Measurements from ENCODE around the gene CLIC5.

CLIC5 gene

DNA sequence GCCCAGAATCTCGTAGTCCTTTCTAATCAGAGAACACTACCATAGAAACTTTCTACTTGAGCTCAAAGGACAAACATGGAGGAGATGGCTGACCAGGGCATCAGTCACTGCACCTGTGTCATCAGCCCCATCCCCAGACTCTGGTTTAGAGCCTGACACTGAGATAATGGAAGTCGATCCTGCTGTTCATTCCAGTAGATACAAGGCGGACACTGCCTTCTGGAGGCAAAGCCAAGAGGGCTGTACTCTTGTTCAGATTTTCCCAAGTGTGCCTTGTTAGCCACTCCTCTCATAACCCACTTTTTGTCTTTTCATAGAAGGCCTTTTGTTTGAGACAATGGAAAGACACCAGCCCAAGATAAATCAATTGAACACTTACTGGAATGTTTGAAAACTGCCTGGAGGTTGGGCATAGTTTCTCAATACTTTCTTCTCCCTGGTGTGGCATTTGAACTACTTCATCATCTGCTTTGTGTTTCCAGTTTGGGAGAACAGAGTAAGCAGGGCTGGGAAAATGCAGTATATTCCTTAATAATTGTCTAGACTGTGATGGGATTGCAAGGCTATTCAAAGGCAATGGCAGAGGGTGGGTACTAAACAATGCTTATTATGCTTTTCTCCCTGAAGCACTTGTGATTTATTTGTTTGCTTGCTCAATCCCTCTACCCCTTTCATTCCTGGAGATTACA is 99.7 kb downstream of the CLIC5 start:
- H3K36me3 ChIP-seq (ENCODE audit: control insufficient read depth in 1 of 2, insufficient read depth in 2 of 2, low read length in 2 of 2) = no peaks in the 10 kb centered on the region
- H4K91ac ChIP-seq (ENCODE audit: low read depth, low read length) = no peak overlapping the region
- H3K9me3 ChIP-seq (ENCODE audit: insufficient read depth, low read depth, low read length) = no peaks in the 10 kb centered on the region
- H3K4me2 ChIP-seq (ENCODE audit: low read length) = no peak overlapping the region
- no peak overlapping the region for H3K23ac ChIP-seq (ENCODE audit: low read length)
- no peak overlapping the region for H3K4ac ChIP-seq (ENCODE audit: low read depth, low read length)
- no CpG with 5 or more reads among the region's 3 CpGs for WGBS (ENCODE audit: extremely low coverage, insufficient coverage, insufficient read length)
- H3K27me3 ChIP-seq (ENCODE audit: insufficient read depth, low read length) = no peaks in the 10 kb centered on the region
- no peak overlapping the region for H2BK120ac ChIP-seq (ENCODE audit: insufficient read depth, low read length, poor library complexity)
- no peak overlapping the region for H3K14ac ChIP-seq (ENCODE audit: low read length)
- H2BK12ac ChIP-seq (ENCODE audit: low read length) = no peak overlapping the region
- no peak overlapping the region for H3K18ac ChIP-seq (ENCODE audit: low read length)
- H3K9ac ChIP-seq (ENCODE audit: low read length) = no peak overlapping the region
- no peak overlapping the region for H3K4me3 ChIP-seq (ENCODE audit: low read depth, low read length)
- no peak overlapping the region for H2AK5ac ChIP-seq (ENCODE audit: low read length)
- no peak overlapping the region for H2BK5ac ChIP-seq (ENCODE audit: low read depth, low read length, poor library complexity)
- H3K79me1 ChIP-seq (ENCODE audit: low read length) = no peaks in the 10 kb centered on the region
- H4K12ac ChIP-seq (ENCODE audit: low read depth, low read length) = no peak overlapping the region
- DNase-seq = no peak
- H2AFZ ChIP-seq (ENCODE audit: insufficient read depth, low read length, poor library complexity) = no peak overlapping the region
- H3K79me2 ChIP-seq (ENCODE audit: control insufficient read depth, insufficient read depth, low read length, poor library complexity) = no peaks in the 10 kb centered on the region
- no peak overlapping the region for H4K8ac ChIP-seq (ENCODE audit: low read depth, low read length)
- no peaks in the 10 kb centered on the region for H3K4me1 ChIP-seq (ENCODE audit: control insufficient read depth in 1 of 2, insufficient read depth in 2 of 2, low read length in 2 of 2)
- no peak overlapping the region for H3K27ac ChIP-seq (ENCODE audit: low read depth, low read length)

DNA sequence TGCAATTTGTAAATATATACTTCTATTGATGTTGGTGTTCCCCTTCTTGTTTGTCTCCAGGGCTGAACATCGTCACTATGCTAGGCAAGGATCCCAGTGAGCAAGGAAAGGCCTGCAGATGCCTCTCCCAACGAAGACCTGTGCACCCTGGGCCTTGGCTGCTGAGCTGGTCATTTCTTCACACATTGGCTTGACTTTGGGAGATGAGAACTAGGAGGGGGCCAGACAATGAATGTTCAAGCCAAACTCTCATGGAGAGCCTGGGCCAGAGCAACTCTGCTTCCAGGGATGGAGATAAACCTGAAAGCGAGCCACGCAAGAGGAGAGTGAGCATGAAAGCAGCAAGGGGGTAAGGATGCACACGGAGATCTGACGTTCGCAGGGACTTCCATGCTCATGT is 104.0 kb downstream of the CLIC5 start:
- Histone ChIP-seq H3K9me3 (ENCODE audit: insufficient read depth, low read depth, low read length) (no peaks in the 10 kb centered on the region), H3K23ac (ENCODE audit: low read length) (no peak overlapping the region), H3K18ac (ENCODE audit: low read length) (no peak overlapping the region), H3K4ac (ENCODE audit: low read depth, low read length) (no peak overlapping the region), H3K4me2 (ENCODE audit: low read length) (no peak overlapping the region), H3K27me3 (ENCODE audit: insufficient read depth, low read length) (no peaks in the 10 kb centered on the region), H3K27ac (ENCODE audit: low read depth, low read length) (no peak overlapping the region), H3K4me3 (ENCODE audit: low read depth, low read length) (no peak overlapping the region), H2AFZ (ENCODE audit: insufficient read depth, low read length, poor library complexity) (no peak overlapping the region), H3K36me3 (ENCODE audit: control insufficient read depth in 1 of 2, insufficient read depth in 2 of 2, low read length in 2 of 2) (no peaks in the 10 kb centered on the region), H4K8ac (ENCODE audit: low read depth, low read length) (no peak overlapping the region), H3K14ac (ENCODE audit: low read length) (no peak overlapping the region), H4K12ac (ENCODE audit: low read depth, low read length) (no peak overlapping the region), H2BK5ac (ENCODE audit: low read depth, low read length, poor library complexity) (no peak overlapping the region), H3K79me1 (ENCODE audit: low read length) (no peaks in the 10 kb centered on the region), H4K91ac (ENCODE audit: low read depth, low read length) (no peak overlapping the region), H3K9ac (ENCODE audit: low read length) (peak overlapping the region; percentile 29), H2BK12ac (ENCODE audit: low read length) (no peak overlapping the region), H3K79me2 (ENCODE audit: control insufficient read depth, insufficient read depth, low read length, poor library complexity) (no peaks in the 10 kb centered on the region), H2AK5ac (ENCODE audit: low read length) (no peak overlapping the region), H3K4me1 (ENCODE audit: control insufficient read depth in 1 of 2, insufficient read depth in 2 of 2, low read length in 2 of 2) (no peaks in the 10 kb centered on the region), H2BK120ac (ENCODE audit: insufficient read depth, low read length, poor library complexity) (no peak overlapping the region)
- no CpG with 5 or more reads among the region's 7 CpGs for WGBS (ENCODE audit: extremely low coverage, insufficient coverage, insufficient read length)
- no peak for DNase-seq

DNA sequence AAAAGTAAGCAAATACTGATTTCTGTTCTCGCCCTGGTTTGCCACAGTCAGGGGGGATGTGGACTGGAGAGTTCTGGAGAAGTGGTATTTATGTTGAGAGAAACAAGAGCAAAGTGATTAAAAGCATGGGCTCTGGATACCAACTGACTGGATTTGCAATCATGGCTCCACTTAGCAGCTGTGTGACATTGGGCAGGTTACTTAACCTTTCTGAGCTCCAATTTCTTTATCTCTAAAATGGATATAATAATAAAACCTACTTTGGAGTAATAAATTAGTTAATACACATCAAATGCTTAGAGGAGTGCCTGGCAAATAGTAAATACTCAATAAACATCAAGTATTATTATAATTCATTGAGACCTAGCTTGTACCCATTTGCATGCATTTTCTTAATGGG is 111.7 kb downstream of the CLIC5 start:
- Histone ChIP-seq H3K23ac (ENCODE audit: low read length) (no peak overlapping the region), H4K12ac (ENCODE audit: low read depth, low read length) (no peak overlapping the region), H2AK5ac (ENCODE audit: low read length) (no peak overlapping the region), H2AFZ (ENCODE audit: insufficient read depth, low read length, poor library complexity) (no peak overlapping the region), H3K79me1 (ENCODE audit: low read length) (no peaks in the 10 kb centered on the region), H4K8ac (ENCODE audit: low read depth, low read length) (no peak overlapping the region), H3K79me2 (ENCODE audit: control insufficient read depth, insufficient read depth, low read length, poor library complexity) (no peaks in the 10 kb centered on the region), H2BK5ac (ENCODE audit: low read depth, low read length, poor library complexity) (no peak overlapping the region), H3K4me2 (ENCODE audit: low read length) (no peak overlapping the region), H3K9ac (ENCODE audit: low read length) (no peak overlapping the region), H4K91ac (ENCODE audit: low read depth, low read length) (no peak overlapping the region), H3K4me3 (ENCODE audit: low read depth, low read length) (no peak overlapping the region), H3K27ac (ENCODE audit: low read depth, low read length) (no peak overlapping the region), H3K27me3 (ENCODE audit: insufficient read depth, low read length) (no peaks in the 10 kb centered on the region), H2BK12ac (ENCODE audit: low read length) (no peak overlapping the region), H3K4ac (ENCODE audit: low read depth, low read length) (no peak overlapping the region), H3K4me1 (ENCODE audit: control insufficient read depth in 1 of 2, insufficient read depth in 2 of 2, low read length in 2 of 2) (no peaks in the 10 kb centered on the region), H3K36me3 (ENCODE audit: control insufficient read depth in 1 of 2, insufficient read depth in 2 of 2, low read length in 2 of 2) (no peaks in the 10 kb centered on the region), H2BK120ac (ENCODE audit: insufficient read depth, low read length, poor library complexity) (no peak overlapping the region), H3K9me3 (ENCODE audit: insufficient read depth, low read depth, low read length) (no peaks in the 10 kb centered on the region), H3K18ac (ENCODE audit: low read length) (no peak overlapping the region), H3K14ac (ENCODE audit: low read length) (no peak overlapping the region)
- no CpG with 5 or more reads among the region's 1 CpG for WGBS (ENCODE audit: extremely low coverage, insufficient coverage, insufficient read length)
- no peak for DNase-seq

DNA sequence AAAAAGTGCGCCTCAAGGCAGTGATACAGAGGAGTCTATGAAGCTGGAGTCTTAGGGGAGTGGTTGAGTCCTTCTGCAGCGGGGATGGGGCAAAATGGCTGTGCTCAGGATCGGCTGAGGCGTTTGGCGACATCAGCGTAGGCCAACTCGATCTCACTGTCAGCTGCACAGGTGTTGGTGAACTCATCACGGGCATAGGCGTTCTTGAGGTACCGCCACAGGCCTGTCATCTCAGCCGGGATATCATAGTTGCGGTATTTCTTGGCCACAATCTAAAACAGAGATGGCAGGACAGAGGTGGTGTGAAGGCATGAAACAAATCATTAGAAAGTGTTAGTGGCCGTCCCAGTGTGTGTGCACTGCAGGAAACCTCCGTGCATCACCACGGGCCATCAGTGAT is 112.7 kb downstream of the CLIC5 start:
- H4K8ac ChIP-seq (ENCODE audit: low read depth, low read length) = no peak overlapping the region
- H3K18ac ChIP-seq (ENCODE audit: low read length) = no peak overlapping the region
- no peaks in the 10 kb centered on the region for H3K9me3 ChIP-seq (ENCODE audit: insufficient read depth, low read depth, low read length)
- H3K4me2 ChIP-seq (ENCODE audit: low read length) = no peak overlapping the region
- H4K12ac ChIP-seq (ENCODE audit: low read depth, low read length) = no peak overlapping the region
- H3K14ac ChIP-seq (ENCODE audit: low read length) = no peak overlapping the region
- H3K4me3 ChIP-seq (ENCODE audit: low read depth, low read length) = no peak overlapping the region
- no peaks in the 10 kb centered on the region for H3K4me1 ChIP-seq (ENCODE audit: control insufficient read depth in 1 of 2, insufficient read depth in 2 of 2, low read length in 2 of 2)
- no peak overlapping the region for H2AK5ac ChIP-seq (ENCODE audit: low read length)
- no peak overlapping the region for H2AFZ ChIP-seq (ENCODE audit: insufficient read depth, low read length, poor library complexity)
- H3K79me2 ChIP-seq (ENCODE audit: control insufficient read depth, insufficient read depth, low read length, poor library complexity) = no peaks in the 10 kb centered on the region
- H2BK120ac ChIP-seq (ENCODE audit: insufficient read depth, low read length, poor library complexity) = no peak overlapping the region
- H3K27me3 ChIP-seq (ENCODE audit: insufficient read depth, low read length) = no peaks in the 10 kb centered on the region
- no peak overlapping the region for H3K23ac ChIP-seq (ENCODE audit: low read length)
- H3K4ac ChIP-seq (ENCODE audit: low read depth, low read length) = no peak overlapping the region
- DNase-seq = no peak
- H3K36me3 ChIP-seq (ENCODE audit: control insufficient read depth in 1 of 2, insufficient read depth in 2 of 2, low read length in 2 of 2) = no peaks in the 10 kb centered on the region
- H2BK12ac ChIP-seq (ENCODE audit: low read length) = no peak overlapping the region
- no peak overlapping the region for H3K9ac ChIP-seq (ENCODE audit: low read length)
- no CpG with 5 or more reads among the region's 15 CpGs for WGBS (ENCODE audit: extremely low coverage, insufficient coverage, insufficient read length)
- no peak overlapping the region for H3K27ac ChIP-seq (ENCODE audit: low read depth, low read length)
- no peak overlapping the region for H4K91ac ChIP-seq (ENCODE audit: low read depth, low read length)
- no peaks in the 10 kb centered on the region for H3K79me1 ChIP-seq (ENCODE audit: low read length)
- no peak overlapping the region for H2BK5ac ChIP-seq (ENCODE audit: low read depth, low read length, poor library complexity)
